ENCODE data around the gene CAMK2D. TPM values are rescaled to one million over a fixed set of nuclear protein-coding genes. Genes with fewer than 3 reads are reported as not detected.

CAMK2D gene
- total and polyA plus RNA-seq, 7 donors, result 24.3 to 78.1 (median 54.0) TPM

DNA sequence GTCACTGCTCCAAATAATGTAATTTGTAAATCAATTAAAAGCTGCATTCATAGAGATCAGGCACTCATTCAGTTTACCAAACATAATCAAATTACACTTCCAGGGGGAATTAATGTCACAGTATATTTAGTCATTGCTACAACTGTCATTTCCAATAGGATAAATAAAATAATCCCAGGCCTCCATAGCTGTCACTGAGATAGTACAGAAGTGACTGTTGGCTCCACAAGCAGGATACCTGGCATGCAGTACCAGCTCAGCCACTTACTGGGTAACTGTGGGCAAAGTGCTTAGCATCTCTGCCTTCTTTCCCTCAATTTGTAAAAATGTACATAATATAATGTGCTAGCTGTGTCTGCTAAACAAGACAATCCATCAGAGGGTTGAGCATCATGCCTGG, 128.1 kb downstream of the CAMK2D start:
- H3K27me3 ChIP-seq, result no peaks in the 10 kb centered on the region
- peaks cover 0 to 58% (median 39%) of the 10 kb centered on the region in 4 donors for H3K4me1 ChIP-seq
- H3K4me3 ChIP-seq, result no peak overlapping the region
- H3K27ac ChIP-seq, result no peak overlapping the region
- TF ChIP-seq, protein P1, sequence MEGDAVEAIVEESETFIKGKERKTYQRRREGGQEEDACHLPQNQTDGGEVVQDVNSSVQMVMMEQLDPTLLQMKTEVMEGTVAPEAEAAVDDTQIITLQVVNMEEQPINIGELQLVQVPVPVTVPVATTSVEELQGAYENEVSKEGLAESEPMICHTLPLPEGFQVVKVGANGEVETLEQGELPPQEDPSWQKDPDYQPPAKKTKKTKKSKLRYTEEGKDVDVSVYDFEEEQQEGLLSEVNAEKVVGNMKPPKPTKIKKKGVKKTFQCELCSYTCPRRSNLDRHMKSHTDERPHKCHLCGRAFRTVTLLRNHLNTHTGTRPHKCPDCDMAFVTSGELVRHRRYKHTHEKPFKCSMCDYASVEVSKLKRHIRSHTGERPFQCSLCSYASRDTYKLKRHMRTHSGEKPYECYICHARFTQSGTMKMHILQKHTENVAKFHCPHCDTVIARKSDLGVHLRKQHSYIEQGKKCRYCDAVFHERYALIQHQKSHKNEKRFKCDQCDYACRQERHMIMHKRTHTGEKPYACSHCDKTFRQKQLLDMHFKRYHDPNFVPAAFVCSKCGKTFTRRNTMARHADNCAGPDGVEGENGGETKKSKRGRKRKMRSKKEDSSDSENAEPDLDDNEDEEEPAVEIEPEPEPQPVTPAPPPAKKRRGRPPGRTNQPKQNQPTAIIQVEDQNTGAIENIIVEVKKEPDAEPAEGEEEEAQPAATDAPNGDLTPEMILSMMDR (IDR thresholded peaks at IDR 0.05), result no peak
- no peak for TF ChIP-seq EP300 (IDR thresholded peaks at IDR 0.05)
- no peak for TF ChIP-seq POLR2A (IDR thresholded peaks at IDR 0.05)
- TF ChIP-seq POLR2AphosphoS5 (IDR thresholded peaks at IDR 0.05), result no peak
- intact Hi-C loops (cut with DNase I), result loop anchor here (2.0 kb wide), 1 partner anchor 55 kb away; no protein-coding TSS in a partner anchor
- no peaks in the 10 kb centered on the region for H3K9me3 ChIP-seq
- no peak for DNase-seq
- no peaks in the 10 kb centered on the region for H3K36me3 ChIP-seq

GRCh38 chr4:113628711-113629110, 132.8 kb downstream of the CAMK2D start:
- intact Hi-C loops (cut with DNase I), result no loop called here
- no peak for DNase-seq
- Histone ChIP-seq H3K36me3 (no peaks in the 10 kb centered on the region), H3K4me1 (peaks cover 0 to 25% (median 8%) of the 10 kb centered on the region in 4 donors), H3K4me3 (no peak overlapping the region), H3K27me3 (no peaks in the 10 kb centered on the region), H3K9me3 (no peaks in the 10 kb centered on the region), H3K27ac (no peak overlapping the region)
- TF ChIP-seq EP300 (IDR thresholded peaks at IDR 0.05) (no peak), POLR2AphosphoS5 (IDR thresholded peaks at IDR 0.05) (no peak), POLR2A (IDR thresholded peaks at IDR 0.05) (no peak)
- TF ChIP-seq, protein P1 (IDR thresholded peaks at IDR 0.05), result no peak
- 95% methylated on average over 1 of the region's 1 CpG for WGBS, 2 donors

- H3K27me3 ChIP-seq, result no peaks in the 10 kb centered on the region
- H3K36me3 ChIP-seq, result no peaks in the 10 kb centered on the region
- no peak overlapping the region for H3K27ac ChIP-seq
- intact Hi-C loops (cut with DNase I), result no loop called here
- H3K4me3 ChIP-seq, result no peak overlapping the region
- H3K4me1 ChIP-seq, result peaks cover 0 to 21% (median 5%) of the 10 kb centered on the region in 4 donors
- TF ChIP-seq, protein P1 (IDR thresholded peaks at IDR 0.05), result no peak
- TF ChIP-seq POLR2A (IDR thresholded peaks at IDR 0.05) (no peak), EP300 (IDR thresholded peaks at IDR 0.05) (no peak), POLR2AphosphoS5 (IDR thresholded peaks at IDR 0.05) (no peak)
- no peaks in the 10 kb centered on the region for H3K9me3 ChIP-seq
- DNase-seq, result no peak
These were observed 134.2 kb downstream of the CAMK2D start for GRCh38 chr4:113627321-113627720.

DNA sequence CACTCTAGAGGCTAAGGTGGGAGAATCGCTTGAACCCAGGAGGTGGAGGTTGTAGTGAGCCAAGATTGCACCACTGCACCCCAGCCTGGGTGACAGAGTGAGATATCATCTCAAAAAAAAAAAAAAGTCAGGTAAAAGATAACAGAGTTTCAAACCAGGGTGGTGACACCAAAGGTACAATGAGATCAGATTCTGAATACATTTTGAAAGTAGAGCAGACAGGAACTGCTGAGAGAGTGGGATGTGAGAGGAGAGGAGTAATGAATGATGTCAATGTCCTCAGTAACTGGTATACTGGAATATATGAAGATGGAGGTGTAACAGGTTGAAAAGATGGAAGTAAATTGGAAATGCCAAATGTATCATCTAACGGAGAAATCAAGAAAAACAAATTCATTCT, 135.6 kb downstream of the CAMK2D start:
- WGBS, 2 donors, result 94 to 98% methylated on average over 2 of the region's 2 CpGs
- Histone ChIP-seq H3K9me3 (no peaks in the 10 kb centered on the region), H3K4me1 (peaks cover 0 to 21% (median 5%) of the 10 kb centered on the region in 4 donors), H3K27ac (no peak overlapping the region), H3K27me3 (no peaks in the 10 kb centered on the region), H3K36me3 (no peaks in the 10 kb centered on the region), H3K4me3 (no peak overlapping the region)
- no peak for DNase-seq
- TF ChIP-seq EP300 (IDR thresholded peaks at IDR 0.05) (no peak), POLR2A (IDR thresholded peaks at IDR 0.05) (no peak), POLR2AphosphoS5 (IDR thresholded peaks at IDR 0.05) (no peak)
- TF ChIP-seq, protein P1 (IDR thresholded peaks at IDR 0.05), result no peak
- intact Hi-C loops (cut with DNase I), result no loop called here

GRCh38 chr4:113623274-113623894, 138.2 kb downstream of the CAMK2D start:
- no peak overlapping the region for H3K4me3 ChIP-seq
- no peaks in the 10 kb centered on the region for H3K36me3 ChIP-seq
- DNase-seq, result no peak
- intact Hi-C loops (cut with DNase I), result no loop called here
- peaks cover 0 to 20% (median under 1%) of the 10 kb centered on the region in 4 donors for H3K4me1 ChIP-seq
- H3K9me3 ChIP-seq, result no peaks in the 10 kb centered on the region
- no peak for TF ChIP-seq POLR2AphosphoS5 (IDR thresholded peaks at IDR 0.05)
- TF ChIP-seq, protein P1 (IDR thresholded peaks at IDR 0.05), result no peak
- no peak for TF ChIP-seq EP300 (IDR thresholded peaks at IDR 0.05)
- TF ChIP-seq POLR2A (IDR thresholded peaks at IDR 0.05), result no peak
- no peak overlapping the region for H3K27ac ChIP-seq
- no peaks in the 10 kb centered on the region for H3K27me3 ChIP-seq

Measured in sigmoid colon (tissue), 7 donors.